ENCODE results near the gene COQ6.
"Not testable (repeated sequence)": the region's sequence is repeated elsewhere in the genome, so short reads cannot be mapped to it uniquely, and the experiment has no call there.

COQ6 gene

DNA sequence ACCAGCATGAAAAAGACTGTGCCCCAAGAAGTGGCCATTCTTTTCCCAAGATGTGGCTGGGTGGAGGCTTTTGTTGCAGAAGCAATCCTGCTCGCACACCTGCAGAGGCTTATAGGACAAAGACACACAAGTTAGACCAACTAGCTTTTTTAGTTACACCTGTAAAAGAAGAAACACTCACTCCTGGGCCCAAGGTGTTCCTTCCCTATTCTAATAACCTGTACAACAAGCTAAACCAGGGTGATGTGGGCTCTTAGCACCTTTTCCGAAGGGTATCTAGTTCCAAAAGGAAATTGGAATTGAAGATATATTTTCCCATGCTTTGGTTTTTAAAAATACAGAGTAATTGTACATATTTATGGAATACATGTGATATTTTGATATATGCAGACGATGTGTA is 38.0 kb downstream of the COQ6 start:
- no peak for DNase-seq (ENCODE audit: low read depth)

DNA sequence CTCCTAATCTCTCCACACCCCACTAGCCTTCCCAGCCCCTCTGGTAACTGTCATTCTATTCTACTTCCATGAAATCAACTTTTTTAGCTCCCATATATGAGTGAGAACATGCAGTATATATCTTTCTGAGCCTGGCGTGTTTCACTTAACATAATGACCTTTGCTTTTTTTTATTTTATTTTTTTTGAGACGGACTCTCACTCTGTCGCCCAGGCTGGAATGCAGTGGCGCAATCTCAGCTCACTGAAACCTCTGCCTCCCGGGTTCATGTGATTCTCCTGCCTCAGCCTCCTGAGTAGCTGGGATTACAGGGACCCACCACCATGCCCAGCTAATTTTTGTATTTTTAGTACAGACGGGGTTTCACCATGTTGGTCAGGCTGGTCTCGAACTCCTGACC is 38.6 kb downstream of the COQ6 start:
- DNase-seq (ENCODE audit: low read depth), result not testable (repeated sequence)

DNA sequence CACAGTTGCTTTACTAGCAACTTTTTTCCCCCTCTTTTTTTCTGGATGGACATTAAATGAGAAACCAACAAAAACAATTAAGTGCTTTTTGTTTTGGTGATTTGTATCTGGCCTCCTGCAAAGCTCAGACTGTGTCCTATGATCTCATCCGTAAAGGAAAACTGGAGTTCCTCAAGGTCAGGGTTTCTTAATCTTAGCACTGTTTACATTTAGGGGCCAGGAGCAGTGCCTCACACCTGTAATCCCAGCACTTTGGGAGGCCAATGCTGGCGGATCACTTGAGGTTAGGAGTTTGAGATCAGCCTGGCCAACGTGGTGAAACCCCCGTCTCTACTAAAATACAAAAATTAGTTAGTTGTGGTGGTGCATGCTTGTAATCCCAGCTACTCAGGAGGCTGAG is 41.0 kb downstream of the COQ6 start:
- no peak for DNase-seq (ENCODE audit: low read depth)

- not testable (repeated sequence) for DNase-seq (ENCODE audit: low read depth)
Observed at GRCh38 chr14:73994926-73995325, 44.8 kb downstream of the COQ6 start.

- no peak for DNase-seq (ENCODE audit: low read depth)
Observed at GRCh38 chr14:73995977-73996378, 45.9 kb downstream of the COQ6 start.

DNA sequence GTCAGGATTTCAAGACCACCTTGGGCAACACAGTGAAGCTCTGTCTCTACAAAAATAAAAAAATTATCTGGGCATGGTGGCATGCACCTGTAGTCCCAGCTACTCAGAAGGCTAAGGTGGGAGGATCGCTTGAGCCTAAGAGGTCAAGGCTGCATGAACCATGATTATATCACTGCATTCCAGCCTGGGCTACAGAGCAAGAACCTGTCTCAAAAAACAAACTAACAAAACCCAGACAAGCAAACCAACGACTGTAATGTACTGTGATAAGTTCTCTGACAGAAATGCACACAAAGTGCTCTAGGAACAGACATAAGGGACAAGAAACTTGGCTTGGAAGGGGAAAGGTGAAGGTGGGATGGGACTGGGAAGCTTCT is 46.6 kb downstream of the COQ6 start:
- DNase-seq (ENCODE audit: low read depth), result no peak

GRCh38 chr14:73997108-73997943 is 47.2 kb downstream of the COQ6 start:
- DNase-seq (ENCODE audit: low read depth), result no peak

- no peak for DNase-seq (ENCODE audit: low read depth)
Observed at GRCh38 chr14:73997944-73998447, 47.9 kb downstream of the COQ6 start.

GRCh38 chr14:73998726-73999125 is 48.6 kb downstream of the COQ6 start:
- DNase-seq (ENCODE audit: low read depth), result no peak

DNA sequence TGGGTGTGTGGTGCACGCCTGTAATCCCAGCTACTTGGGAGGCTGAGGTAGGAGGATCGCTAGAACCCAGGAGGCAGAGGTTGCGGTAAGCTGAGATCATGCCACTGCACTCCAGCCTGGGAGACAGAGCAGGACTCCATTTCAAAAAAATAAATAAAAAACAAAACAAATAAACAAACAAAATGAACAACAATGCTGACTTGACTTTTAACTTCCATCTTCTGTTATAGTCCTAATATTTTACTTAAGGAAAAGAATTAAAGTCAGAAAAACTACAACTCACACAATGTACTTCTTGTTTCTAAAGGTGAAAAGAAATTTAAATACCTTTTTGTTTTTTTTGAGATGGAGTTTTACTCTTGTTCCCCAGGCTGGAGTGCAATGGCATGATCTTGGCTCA is 55.6 kb downstream of the COQ6 start:
- not testable (repeated sequence) for DNase-seq (ENCODE audit: low read depth)

GRCh38 chr14:74008843-74009499 is 58.9 kb downstream of the COQ6 start:
- DNase-seq (ENCODE audit: low read depth), result no peak
